ENCODE data around the gene ATG2A. TPM values are rescaled to one million over a fixed set of nuclear protein-coding genes. Genes with fewer than 3 reads are reported as not detected.

Gene ATG2A
- total and polyA plus RNA-seq, 8 donors: 14.2 to 23.5 (median 19.5) TPM

GRCh38 chr11:64930340-64930739, 13.3 kb upstream of the ATG2A start:
- H3K36me3 ChIP-seq: peaks cover 0 to 86% of the 10 kb centered on the region in 2 donors
- TF ChIP-seq CTCF (IDR thresholded peaks at IDR 0.05): no peak

DNA sequence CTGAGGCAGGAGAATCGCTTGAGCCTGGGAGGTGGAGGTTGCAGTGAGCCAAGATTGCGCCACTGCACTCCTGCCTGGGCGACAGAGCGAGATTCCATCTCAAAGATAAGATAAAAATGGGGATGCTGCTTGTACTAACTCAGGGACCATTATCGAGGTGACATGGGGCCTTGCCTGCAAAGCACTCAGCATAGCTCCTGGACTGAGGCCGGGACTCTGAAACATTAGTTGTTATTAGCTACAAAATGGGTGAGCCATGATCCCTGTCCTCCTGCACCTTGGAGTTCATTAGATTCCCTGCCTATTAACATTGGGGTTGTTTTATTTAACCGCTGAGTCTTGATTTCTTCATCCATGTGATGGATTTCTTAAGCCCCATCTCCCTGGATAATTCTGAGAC, 12.6 kb upstream of the ATG2A start:
- DNase-seq (no peak), ATAC-seq (no peak)
- Histone ChIP-seq H3K4me1 (peaks cover 10 to 21% of the 10 kb centered on the region in 2 donors), H3K4me3 (no peak overlapping the region), H3K27ac (no peak overlapping the region), H3K36me3 (peaks cover 0 to 80% of the 10 kb centered on the region in 2 donors), H3K9me3 (no peaks in the 10 kb centered on the region), H3K27me3 (no peaks in the 10 kb centered on the region)
- intact Hi-C loops (cut with DNase I): no loop called here
- no peak for TF ChIP-seq CTCF (IDR thresholded peaks at IDR 0.05)

More at GRCh38 chr11:64930340-64930739, 13.3 kb upstream of the ATG2A start:
- no peak overlapping the region for H3K27ac ChIP-seq
- DNase-seq (no peak), ATAC-seq (no peak)
- H3K4me1 ChIP-seq: peaks cover 5 to 16% of the 10 kb centered on the region in 2 donors
- H3K27me3 ChIP-seq: no peaks in the 10 kb centered on the region
- intact Hi-C loops (cut with DNase I): no loop called here
- H3K4me3 ChIP-seq: no peak overlapping the region
- H3K9me3 ChIP-seq: no peaks in the 10 kb centered on the region

DNA sequence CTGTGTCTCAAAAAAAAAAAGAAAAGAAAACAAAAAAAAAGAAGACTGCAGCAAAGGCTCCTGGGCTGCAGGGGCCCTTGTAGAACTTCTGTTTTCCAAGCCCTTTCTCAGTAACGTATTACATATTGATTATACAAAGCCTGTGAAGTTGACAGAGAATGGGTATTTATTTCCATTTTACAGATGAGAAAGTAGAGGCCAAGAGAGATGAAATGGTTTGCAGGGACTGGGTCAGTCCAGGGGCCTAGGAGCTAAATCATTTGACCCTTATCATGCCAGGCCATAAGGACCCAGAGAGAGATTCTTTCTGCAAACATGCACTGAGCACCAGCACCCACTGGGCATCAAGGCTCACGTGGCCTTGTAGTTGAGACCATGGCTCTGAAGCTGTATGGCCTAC, 11.9 kb upstream of the ATG2A start:
- no peak for TF ChIP-seq CTCF (IDR thresholded peaks at IDR 0.05)
- intact Hi-C loops (cut with DNase I): no loop called here
- ATAC-seq: no peak

DNA sequence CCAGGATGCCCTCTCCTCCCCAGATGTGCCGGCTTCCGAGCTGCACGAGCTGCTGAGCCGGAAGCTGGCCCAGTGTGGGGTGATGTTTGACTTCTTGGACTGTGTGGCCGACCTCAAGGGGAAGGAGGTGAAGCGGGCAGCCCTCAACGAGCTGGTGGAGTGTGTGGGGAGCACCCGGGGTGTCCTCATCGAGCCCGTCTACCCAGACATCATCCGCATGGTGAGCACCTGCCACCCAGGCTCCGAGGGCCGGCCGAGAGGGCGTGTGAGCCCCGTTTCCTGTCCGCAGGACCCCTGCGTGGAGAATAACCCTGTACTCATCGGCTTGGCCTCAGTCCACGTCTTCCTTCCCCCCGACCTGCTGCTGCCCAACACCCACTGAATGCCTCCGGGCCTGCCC, 9.7 kb upstream of the ATG2A start:
- H3K9me3 ChIP-seq: no peaks in the 10 kb centered on the region
- H3K27ac ChIP-seq: no peak overlapping the region
- DNase-seq (no peak), ATAC-seq (no peak)
- no peak overlapping the region for H3K4me3 ChIP-seq
- no peaks in the 10 kb centered on the region for H3K27me3 ChIP-seq
- intact Hi-C loops (cut with DNase I): no loop called here
- no peak for TF ChIP-seq CTCF (IDR thresholded peaks at IDR 0.05)
- peaks cover 10 to 27% of the 10 kb centered on the region in 2 donors for H3K4me1 ChIP-seq
- peaks cover 0 to 50% of the 10 kb centered on the region in 2 donors for H3K36me3 ChIP-seq

More for the DNA sequence above, 11.9 kb upstream of the ATG2A start:
- Histone ChIP-seq H3K4me3 (no peak overlapping the region), H3K9me3 (no peaks in the 10 kb centered on the region), H3K36me3 (peaks cover 0 to 73% of the 10 kb centered on the region in 2 donors), H3K4me1 (peaks cover 10 to 21% of the 10 kb centered on the region in 2 donors), H3K27ac (no peak overlapping the region), H3K27me3 (no peaks in the 10 kb centered on the region)
- DNase-seq: no peak

GRCh38 chr11:64925536-64926436, 8.8 kb upstream of the ATG2A start:
- H3K9me3 ChIP-seq: no peaks in the 10 kb centered on the region
- TF ChIP-seq CTCF (IDR thresholded peaks at IDR 0.05): no peak
- no peaks in the 10 kb centered on the region for H3K27me3 ChIP-seq
- DNase-seq (peak in 1 of 4 donors; percentile 81), ATAC-seq (no peak)
- H3K36me3 ChIP-seq: peaks cover 0 to 41% of the 10 kb centered on the region in 2 donors
- H3K4me3 ChIP-seq: peak overlapping the region; percentile 69 to 95
- intact Hi-C loops (cut with DNase I): no loop called here
- peaks cover 10 to 27% of the 10 kb centered on the region in 2 donors for H3K4me1 ChIP-seq
- H3K27ac ChIP-seq: no peak overlapping the region

Measured in left lung (tissue), 10 donors.